ENCODE results near the gene MOSPD2. TPM values are rescaled to one million over a fixed set of nuclear protein-coding genes. Genes with fewer than 3 reads are reported as not detected.

MOSPD2 gene
- polyA plus RNA-seq, 2 of the 4 experiments (the other 2 are of a cell fraction), result 10.0 to 28.4 TPM

DNA sequence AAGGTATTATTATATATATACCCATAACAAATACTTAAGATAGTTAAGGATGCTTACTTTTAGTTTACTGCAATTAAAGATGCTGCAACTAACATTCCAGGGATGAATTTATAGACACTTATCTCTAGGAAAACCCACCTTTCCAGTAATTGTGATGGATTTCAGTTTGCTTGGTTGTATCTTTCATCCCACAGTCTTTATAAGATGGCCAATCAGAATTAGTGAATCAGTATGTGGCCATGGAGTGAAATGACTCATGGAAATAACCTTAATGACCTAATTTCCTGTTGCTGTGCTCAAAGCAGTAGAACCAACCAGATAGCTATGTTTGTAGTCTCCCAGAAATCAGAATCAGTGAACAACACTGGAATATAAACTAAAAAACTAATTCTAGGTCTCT, 26.4 kb downstream of the MOSPD2 start:
- TF ChIP-seq CBX8 (IDR thresholded peaks at IDR 0.05), result no peak
- TF ChIP-seq CHD4 (IDR thresholded peaks at IDR 0.05; ENCODE audit: borderline replicate concordance), result no peak
- TF ChIP-seq FOSB (CRISPR knock-in tag; IDR thresholded peaks at IDR 0.05), result no peak
- TF ChIP-seq RFX5 (IDR thresholded peaks at IDR 0.05), result no peak
- no peak for TF ChIP-seq CEBPB (IDR thresholded peaks at IDR 0.05)
- no peak for TF ChIP-seq SMC3 (IDR thresholded peaks at IDR 0.05)
- TF ChIP-seq TP53 (CRISPR knock-in tag; IDR thresholded peaks at IDR 0.05), result no peak
- TF ChIP-seq ZSCAN20 (CRISPR knock-in tag; IDR thresholded peaks at IDR 0.05), result no peak
- TF ChIP-seq KDM1A (IDR thresholded peaks at IDR 0.05; ENCODE audit: low read depth), result no peak
- no peak for TF ChIP-seq FOSL2 (IDR thresholded peaks at IDR 0.05)
- TF ChIP-seq FOSL2 (CRISPR knock-in tag; IDR thresholded peaks at IDR 0.05), result no peak
- TF ChIP-seq, protein P1, sequence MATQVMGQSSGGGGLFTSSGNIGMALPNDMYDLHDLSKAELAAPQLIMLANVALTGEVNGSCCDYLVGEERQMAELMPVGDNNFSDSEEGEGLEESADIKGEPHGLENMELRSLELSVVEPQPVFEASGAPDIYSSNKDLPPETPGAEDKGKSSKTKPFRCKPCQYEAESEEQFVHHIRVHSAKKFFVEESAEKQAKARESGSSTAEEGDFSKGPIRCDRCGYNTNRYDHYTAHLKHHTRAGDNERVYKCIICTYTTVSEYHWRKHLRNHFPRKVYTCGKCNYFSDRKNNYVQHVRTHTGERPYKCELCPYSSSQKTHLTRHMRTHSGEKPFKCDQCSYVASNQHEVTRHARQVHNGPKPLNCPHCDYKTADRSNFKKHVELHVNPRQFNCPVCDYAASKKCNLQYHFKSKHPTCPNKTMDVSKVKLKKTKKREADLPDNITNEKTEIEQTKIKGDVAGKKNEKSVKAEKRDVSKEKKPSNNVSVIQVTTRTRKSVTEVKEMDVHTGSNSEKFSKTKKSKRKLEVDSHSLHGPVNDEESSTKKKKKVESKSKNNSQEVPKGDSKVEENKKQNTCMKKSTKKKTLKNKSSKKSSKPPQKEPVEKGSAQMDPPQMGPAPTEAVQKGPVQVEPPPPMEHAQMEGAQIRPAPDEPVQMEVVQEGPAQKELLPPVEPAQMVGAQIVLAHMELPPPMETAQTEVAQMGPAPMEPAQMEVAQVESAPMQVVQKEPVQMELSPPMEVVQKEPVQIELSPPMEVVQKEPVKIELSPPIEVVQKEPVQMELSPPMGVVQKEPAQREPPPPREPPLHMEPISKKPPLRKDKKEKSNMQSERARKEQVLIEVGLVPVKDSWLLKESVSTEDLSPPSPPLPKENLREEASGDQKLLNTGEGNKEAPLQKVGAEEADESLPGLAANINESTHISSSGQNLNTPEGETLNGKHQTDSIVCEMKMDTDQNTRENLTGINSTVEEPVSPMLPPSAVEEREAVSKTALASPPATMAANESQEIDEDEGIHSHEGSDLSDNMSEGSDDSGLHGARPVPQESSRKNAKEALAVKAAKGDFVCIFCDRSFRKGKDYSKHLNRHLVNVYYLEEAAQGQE (IDR thresholded peaks at IDR 0.05), result no peak
- TF ChIP-seq HOXB13 (CRISPR knock-in tag; IDR thresholded peaks at IDR 0.05; ENCODE audit: low read depth), result no peak
- TF ChIP-seq SREBF2 (IDR thresholded peaks at IDR 0.05), result no peak
- TF ChIP-seq E2F6 (IDR thresholded peaks at IDR 0.05; ENCODE audit: borderline replicate concordance, low read depth), result no peak
- TF ChIP-seq NFE2L2 (conservative IDR thresholded peaks at IDR 0.05; ENCODE audit: low read length), result no peak
- no peak for TF ChIP-seq PHF8 (IDR thresholded peaks at IDR 0.05; ENCODE audit: borderline replicate concordance, low read depth)
- no peak for TF ChIP-seq HDAC2 (IDR thresholded peaks at IDR 0.05)
- no peaks in the 10 kb centered on the region for H3K9me3 ChIP-seq
- no peaks in the 10 kb centered on the region for H3K4me1 ChIP-seq
- no peak overlapping the region for H3K27ac ChIP-seq
- no peak for FAIRE-seq
- POLR2A ChIA-PET, result no interaction called here
- CTCF ChIA-PET, result interaction anchor here (0.5 to 1.0 kb wide), 2 partner anchors 13 to 697 kb away, joined by 3 read pairs; no protein-coding TSS in a partner anchor
- no peak for ATAC-seq
- no peak overlapping the region for H3K4me3 ChIP-seq
- peak; percentile 1 to 22 for DNase-seq (ENCODE audit: low read depth in 1 of 2, low spot score in 1 of 2)
- no peak overlapping the region for H3K4me2 ChIP-seq

DNA sequence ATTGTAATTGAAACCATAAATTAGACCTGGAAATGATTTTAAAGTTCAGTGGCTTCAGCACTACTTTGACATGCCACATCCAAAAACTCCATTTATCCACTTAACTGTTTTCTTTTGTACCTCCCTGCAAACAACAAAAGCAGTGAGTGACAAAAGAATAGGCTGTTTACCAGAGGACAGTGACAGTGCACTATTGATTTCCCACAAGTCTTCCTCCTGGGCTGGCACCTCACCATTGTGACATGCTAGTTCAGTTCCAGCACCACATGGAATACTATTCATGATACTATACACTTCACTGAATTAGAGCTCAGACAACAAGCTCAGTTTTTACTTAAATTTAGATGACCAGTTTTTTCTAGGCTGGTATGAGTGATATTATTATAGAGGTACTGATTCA, 29.3 kb downstream of the MOSPD2 start:
- TF ChIP-seq HEYL (CRISPR knock-in tag; IDR thresholded peaks at IDR 0.05) (no peak), JUNB (IDR thresholded peaks at IDR 0.05) (no peak), HOXB5 (CRISPR knock-in tag; IDR thresholded peaks at IDR 0.05) (no peak), ZC3H11A (IDR thresholded peaks at IDR 0.05) (no peak)

DNA sequence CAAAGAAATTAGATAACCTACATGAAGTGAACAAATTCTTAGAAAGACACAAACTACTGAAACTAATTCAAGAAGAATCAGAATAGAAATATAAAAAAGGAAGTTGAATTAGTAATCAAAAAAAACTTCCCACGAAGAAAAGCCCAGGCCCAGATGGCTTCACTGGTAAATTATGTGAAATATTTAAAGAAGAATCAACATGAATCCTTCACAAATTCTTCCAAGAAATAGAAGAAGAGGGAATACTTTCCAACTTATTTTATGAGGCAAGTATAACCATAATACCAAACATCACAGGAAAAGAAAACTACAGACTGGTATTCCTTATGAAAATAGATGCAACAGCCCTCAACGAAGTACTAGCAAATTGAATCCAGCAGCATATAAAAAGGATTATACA, 30.7 kb downstream of the MOSPD2 start:
- no peak overlapping the region for H3K4me2 ChIP-seq
- 62% methylated on average over 2 of the region's 2 CpGs for WGBS (ENCODE audit: missing lambda C conversion rate)

More for the DNA sequence above, 29.3 kb downstream of the MOSPD2 start:
- no peak for FAIRE-seq
- H3K4me1 ChIP-seq, result no peaks in the 10 kb centered on the region
- H3K27ac ChIP-seq, result no peak overlapping the region
- H3K4me2 ChIP-seq, result no peak overlapping the region
- CTCF ChIA-PET, result no interaction called here
- H3K9me3 ChIP-seq, result no peaks in the 10 kb centered on the region
- no peak for DNase-seq (ENCODE audit: low read depth in 1 of 2, low spot score in 1 of 2)
- no peak for ATAC-seq
- POLR2A ChIA-PET, result no interaction called here
- H3K4me3 ChIP-seq, result no peak overlapping the region

More for the DNA sequence above, 30.7 kb downstream of the MOSPD2 start:
- ChIA-PET CTCF (no interaction called here), POLR2A (no interaction called here)
- FAIRE-seq (no peak), DNase-seq (ENCODE audit: low read depth in 1 of 2, low spot score in 1 of 2) (no peak), ATAC-seq (no peak)
- no peak overlapping the region for H3K27ac ChIP-seq
- no peaks in the 10 kb centered on the region for H3K9me3 ChIP-seq
- TF ChIP-seq CBX2 (IDR thresholded peaks at IDR 0.05; ENCODE audit: borderline replicate concordance, low read depth) (no peak), HOXB13 (CRISPR knock-in tag; IDR thresholded peaks at IDR 0.05; ENCODE audit: low read depth) (no peak)
- H3K4me1 ChIP-seq, result no peaks in the 10 kb centered on the region
- no peak overlapping the region for H3K4me3 ChIP-seq

All from A549 (cell line).